Epidermal melanocyte (primary cell): ENCODE results near the gene RBM33.
"Not testable (repeated sequence)": the region's sequence is repeated elsewhere in the genome, so short reads cannot be mapped to it uniquely, and the experiment has no call there.

Experiments used
- DNase-seq: peaks from one replicate; pipeline ENCODE4 v3.0.0; 2011; ENCODE audit warnings: low spot score; ENCODE audit not compliant: insufficient read length

RBM33 gene

GRCh38 chr7:155686620-155687324 lies 42.3 kb downstream of the RBM33 start:
- not testable (repeated sequence) for DNase-seq

- DNase-seq, result not testable (repeated sequence)
These were observed 43.8 kb downstream of the RBM33 start for GRCh38 chr7:155688237-155688636.

GRCh38 chr7:155690655-155691054 lies 46.2 kb downstream of the RBM33 start:
- DNase-seq, result not testable (repeated sequence)

- no peak for DNase-seq
These were observed 47.9 kb downstream of the RBM33 start for GRCh38 chr7:155692317-155692716.

GRCh38 chr7:155693826-155694225 lies 49.4 kb downstream of the RBM33 start:
- DNase-seq, result no peak

GRCh38 chr7:155694851-155695250 lies 50.4 kb downstream of the RBM33 start:
- DNase-seq, result no peak

- DNase-seq, result no peak
These were observed 52.3 kb downstream of the RBM33 start for GRCh38 chr7:155696747-155697146.

- DNase-seq, result no peak
These were observed 54.2 kb downstream of the RBM33 start for GRCh38 chr7:155698633-155699032.

GRCh38 chr7:155699180-155699579 lies 54.7 kb downstream of the RBM33 start:
- DNase-seq, result no peak

- no peak for DNase-seq
These were observed 56.4 kb downstream of the RBM33 start for GRCh38 chr7:155700847-155701246.

GRCh38 chr7:155701972-155702544 lies 57.6 kb downstream of the RBM33 start:
- no peak for DNase-seq

GRCh38 chr7:155702616-155703015 lies 58.2 kb downstream of the RBM33 start:
- no peak for DNase-seq

GRCh38 chr7:155705623-155706360 lies 61.3 kb downstream of the RBM33 start:
- DNase-seq, result no peak

- no peak for DNase-seq
These were observed 61.9 kb downstream of the RBM33 start for GRCh38 chr7:155706376-155706775.

- DNase-seq, result no peak
These were observed 65.0 kb downstream of the RBM33 start for GRCh38 chr7:155709453-155709852.

- no peak for DNase-seq
These were observed 65.6 kb downstream of the RBM33 start for GRCh38 chr7:155710031-155710430.

- DNase-seq, result no peak
These were observed 66.1 kb downstream of the RBM33 start for GRCh38 chr7:155710530-155710929.

GRCh38 chr7:155711081-155711480 lies 66.6 kb downstream of the RBM33 start:
- DNase-seq, result no peak

- DNase-seq, result no peak
These were observed 68.9 kb downstream of the RBM33 start for GRCh38 chr7:155713384-155713783.

- no peak for DNase-seq
These were observed 70.2 kb downstream of the RBM33 start for GRCh38 chr7:155714702-155715101.

- no peak for DNase-seq
These were observed 70.8 kb downstream of the RBM33 start for GRCh38 chr7:155715111-155715805.
